WTC11 (cell line): Measurements from ENCODE around the gene ST8SIA6. TPM values are rescaled to one million over a fixed set of nuclear protein-coding genes. Genes with fewer than 3 reads are reported as not detected.
A peak's percentile ranks its signal among the peaks of the same experiment; 100 is the strongest.

Experiments
- ATAC-seq: fragments of 200-7000 bp; cut with Tn5 transposase; 2 replicates; pipeline ENCODE4 v1.10.0; 2021; ENCODE audit warnings: mild to moderate bottlenecking, moderate library complexity
- CTCF ChIA-PET: fragments of 300-600 bp; sonication (Branson Sonifier 250); formaldehyde crosslinking; loops from one replicate; lab custom pipeline; 2021; ENCODE audit warnings: antibody characterized with exemption; lab: Charles Lee
- POLR2A ChIA-PET: fragments of 350-600 bp; sonication (Branson Sonifier 250); formaldehyde crosslinking; loops from one replicate; lab custom pipeline; 2021; ENCODE audit warnings: antibody characterized with exemption; lab: Charles Lee
- DNase-seq: peaks from one replicate; pipeline ENCODE4 v3.0.0; 2021; ENCODE audit warnings: low spot score
- H3K27ac Mint-ChIP-seq: 2 replicates; pipeline ENCODE4 v1.8.0; 2021; ENCODE audit warnings: mixed read lengths
- H3K27me3 Mint-ChIP-seq: 2 replicates; pipeline ENCODE4 v1.8.0; 2021; ENCODE audit warnings: low read depth, mild to moderate bottlenecking, moderate library complexity, mixed read lengths
- H3K36me3 Mint-ChIP-seq: 2 replicates; pipeline ENCODE4 v1.8.0; 2021; ENCODE audit warnings: mixed read lengths
- H3K4me1 Mint-ChIP-seq: 2 replicates; pipeline ENCODE4 v1.8.0; 2022; ENCODE audit warnings: mixed read lengths
- H3K4me3 Mint-ChIP-seq: 2 replicates; pipeline ENCODE4 v1.8.0; 2021; ENCODE audit warnings: mild to moderate bottlenecking, moderate library complexity, mixed read lengths
- H3K9me3 Mint-ChIP-seq: 2 replicates; pipeline ENCODE4 v1.8.0; 2021; ENCODE audit warnings: mixed read lengths
- AR ChIP-seq: fragments of 250-450 bp; sonication (Bioruptor Pico); IDR thresholded peaks from 2 replicates; pipeline ENCODE4 v1.9.0; 2021; ENCODE audit warnings: mild to moderate bottlenecking
- CREB1 ChIP-seq: sonication (generic); formaldehyde crosslinking; IDR thresholded peaks from 2 replicates; pipeline ENCODE4 v1.8.0; 2023; ENCODE audit warnings: mild to moderate bottlenecking, missing genetic modification reagents
- ELF4 ChIP-seq: sonication (generic); formaldehyde crosslinking; IDR thresholded peaks from 2 replicates; pipeline ENCODE4 v1.8.1; 2022; ENCODE audit warnings: low read depth, mild to moderate bottlenecking, moderate library complexity, missing genetic modification reagents
- FOXK1 ChIP-seq: sonication (generic); formaldehyde crosslinking; IDR thresholded peaks from 2 replicates; pipeline ENCODE4 v1.8.0; 2022; ENCODE audit warnings: mild to moderate bottlenecking, moderate library complexity, missing genetic modification reagents
- FOXP1 ChIP-seq: sonication (generic); formaldehyde crosslinking; IDR thresholded peaks from 2 replicates; pipeline ENCODE4 v1.8.0; 2022; ENCODE audit warnings: missing genetic modification reagents, mild to moderate bottlenecking, moderate library complexity, borderline replicate concordance
- GABPB1 ChIP-seq: sonication (generic); formaldehyde crosslinking; IDR thresholded peaks from 2 replicates; pipeline ENCODE4 v1.8.1; 2023; ENCODE audit warnings: mild to moderate bottlenecking, missing genetic modification reagents
- KAT7 ChIP-seq: sonication (generic); formaldehyde crosslinking; IDR thresholded peaks from 2 replicates; pipeline ENCODE4 v1.8.1; 2023; ENCODE audit warnings: missing genetic modification reagents, mild to moderate bottlenecking, borderline replicate concordance
- MYBL2 ChIP-seq: sonication (generic); formaldehyde crosslinking; IDR thresholded peaks from 2 replicates; pipeline ENCODE4 v1.8.1; 2023; ENCODE audit warnings: mild to moderate bottlenecking, moderate library complexity, missing genetic modification reagents
- NR1H2 ChIP-seq: sonication (generic); formaldehyde crosslinking; IDR thresholded peaks from 2 replicates; pipeline ENCODE4 v1.9.0; 2021; ENCODE audit warnings: mild to moderate bottlenecking, moderate library complexity, missing genetic modification reagents
- ZNF423 ChIP-seq: fragments of 250-450 bp; sonication (Bioruptor Pico); IDR thresholded peaks from 2 replicates; pipeline ENCODE4 v2.1.2; 2022; ENCODE audit warnings: mild to moderate bottlenecking, moderate library complexity
- total RNA-seq: library from RNA; stranded (reverse); gene quantifications from 3 replicates; pipeline ENCODE4 v1.2.3, GENCODE V29; 2021
- TF ChIP-seq, protein P1 (sequence below): sonication (generic); formaldehyde crosslinking; IDR thresholded peaks from 2 replicates; pipeline ENCODE4 v1.8.1; 2023; ENCODE audit warnings: mild to moderate bottlenecking, missing genetic modification reagents
- TF ChIP-seq, protein P2 (sequence below): sonication (generic); formaldehyde crosslinking; IDR thresholded peaks from 2 replicates; pipeline ENCODE4 v1.8.0; 2023; ENCODE audit warnings: missing genetic modification reagents, mild to moderate bottlenecking, borderline replicate concordance
- TF ChIP-seq, protein P3 (sequence below): sonication (generic); formaldehyde crosslinking; IDR thresholded peaks from 2 replicates; pipeline ENCODE4 v1.8.1; 2023; ENCODE audit warnings: mild to moderate bottlenecking, moderate library complexity, missing genetic modification reagents

ST8SIA6 gene
- total RNA-seq, 1 experiment from 2014 or later, result 3.5 TPM

DNA sequence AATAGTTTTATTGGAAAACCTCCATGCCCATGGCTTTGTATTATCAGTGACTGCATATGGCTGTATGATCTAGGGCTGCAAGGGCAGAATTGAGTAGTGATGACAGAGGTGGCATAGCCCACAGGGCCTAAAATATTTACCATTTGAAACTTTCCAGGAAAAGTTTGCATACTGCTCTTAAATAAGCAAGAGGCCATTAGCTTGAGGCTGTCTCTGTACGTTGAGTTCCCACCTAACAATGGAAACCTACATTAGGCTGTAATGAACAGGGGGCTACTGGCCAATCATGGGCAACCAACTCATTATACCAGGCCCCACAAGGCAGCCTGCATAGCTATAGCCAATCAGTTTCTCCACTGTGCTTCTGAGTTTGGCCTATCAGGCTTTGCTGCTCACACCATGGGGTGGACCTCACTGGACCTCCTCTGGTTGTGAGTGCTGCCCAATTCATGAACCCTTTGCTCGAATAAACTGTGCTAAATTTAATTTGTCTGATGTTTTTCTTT is 673 bp upstream of the ST8SIA6 start (continued):
- TF ChIP-seq CREB1 (CRISPR knock-in tag) (no peak), ELF4 (no peak)

- H3K4me3 Mint-ChIP-seq, result peak overlapping the region; percentile 84
- H3K9me3 Mint-ChIP-seq, result peaks cover 21% of the 10 kb centered on the region
- ChIA-PET CTCF (interaction anchor here (0.5 to 1.3 kb wide), 9 partner anchors 12 to 589 kb away, joined by 3 to 4 read pairs (median 3); no protein-coding TSS in a partner anchor), POLR2A (no interaction called here)
- H3K27me3 Mint-ChIP-seq, result peaks cover 40% of the 10 kb centered on the region
- peaks cover 29% of the 10 kb centered on the region for H3K36me3 Mint-ChIP-seq
- ATAC-seq (peak; percentile 78), DNase-seq (peak; percentile 71)
- TF ChIP-seq, protein P1, sequence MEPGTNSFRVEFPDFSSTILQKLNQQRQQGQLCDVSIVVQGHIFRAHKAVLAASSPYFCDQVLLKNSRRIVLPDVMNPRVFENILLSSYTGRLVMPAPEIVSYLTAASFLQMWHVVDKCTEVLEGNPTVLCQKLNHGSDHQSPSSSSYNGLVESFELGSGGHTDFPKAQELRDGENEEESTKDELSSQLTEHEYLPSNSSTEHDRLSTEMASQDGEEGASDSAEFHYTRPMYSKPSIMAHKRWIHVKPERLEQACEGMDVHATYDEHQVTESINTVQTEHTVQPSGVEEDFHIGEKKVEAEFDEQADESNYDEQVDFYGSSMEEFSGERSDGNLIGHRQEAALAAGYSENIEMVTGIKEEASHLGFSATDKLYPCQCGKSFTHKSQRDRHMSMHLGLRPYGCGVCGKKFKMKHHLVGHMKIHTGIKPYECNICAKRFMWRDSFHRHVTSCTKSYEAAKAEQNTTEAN (CRISPR knock-in tag), result peak; percentile 31; the same call in 1 of the 2 replicates
- TF ChIP-seq ELF4 (no peak), ZNF423 (CRISPR knock-in tag) (peak; percentile 39; the same call in 1 of the 2 replicates), GABPB1 (CRISPR knock-in tag) (no peak), AR (CRISPR knock-in tag) (no peak), NR1H2 (CRISPR knock-in tag) (no peak), MYBL2 (CRISPR knock-in tag) (0 out of 2 replicates have a peak, but pooled peaks have one; percentile 13), KAT7 (CRISPR knock-in tag) (peak; percentile 89; the same call in 1 of the 2 replicates), FOXK1 (0 out of 2 replicates have a peak, but pooled peaks have one; percentile 23), FOXP1 (CRISPR knock-in tag) (no peak)
- TF ChIP-seq, protein P2, sequence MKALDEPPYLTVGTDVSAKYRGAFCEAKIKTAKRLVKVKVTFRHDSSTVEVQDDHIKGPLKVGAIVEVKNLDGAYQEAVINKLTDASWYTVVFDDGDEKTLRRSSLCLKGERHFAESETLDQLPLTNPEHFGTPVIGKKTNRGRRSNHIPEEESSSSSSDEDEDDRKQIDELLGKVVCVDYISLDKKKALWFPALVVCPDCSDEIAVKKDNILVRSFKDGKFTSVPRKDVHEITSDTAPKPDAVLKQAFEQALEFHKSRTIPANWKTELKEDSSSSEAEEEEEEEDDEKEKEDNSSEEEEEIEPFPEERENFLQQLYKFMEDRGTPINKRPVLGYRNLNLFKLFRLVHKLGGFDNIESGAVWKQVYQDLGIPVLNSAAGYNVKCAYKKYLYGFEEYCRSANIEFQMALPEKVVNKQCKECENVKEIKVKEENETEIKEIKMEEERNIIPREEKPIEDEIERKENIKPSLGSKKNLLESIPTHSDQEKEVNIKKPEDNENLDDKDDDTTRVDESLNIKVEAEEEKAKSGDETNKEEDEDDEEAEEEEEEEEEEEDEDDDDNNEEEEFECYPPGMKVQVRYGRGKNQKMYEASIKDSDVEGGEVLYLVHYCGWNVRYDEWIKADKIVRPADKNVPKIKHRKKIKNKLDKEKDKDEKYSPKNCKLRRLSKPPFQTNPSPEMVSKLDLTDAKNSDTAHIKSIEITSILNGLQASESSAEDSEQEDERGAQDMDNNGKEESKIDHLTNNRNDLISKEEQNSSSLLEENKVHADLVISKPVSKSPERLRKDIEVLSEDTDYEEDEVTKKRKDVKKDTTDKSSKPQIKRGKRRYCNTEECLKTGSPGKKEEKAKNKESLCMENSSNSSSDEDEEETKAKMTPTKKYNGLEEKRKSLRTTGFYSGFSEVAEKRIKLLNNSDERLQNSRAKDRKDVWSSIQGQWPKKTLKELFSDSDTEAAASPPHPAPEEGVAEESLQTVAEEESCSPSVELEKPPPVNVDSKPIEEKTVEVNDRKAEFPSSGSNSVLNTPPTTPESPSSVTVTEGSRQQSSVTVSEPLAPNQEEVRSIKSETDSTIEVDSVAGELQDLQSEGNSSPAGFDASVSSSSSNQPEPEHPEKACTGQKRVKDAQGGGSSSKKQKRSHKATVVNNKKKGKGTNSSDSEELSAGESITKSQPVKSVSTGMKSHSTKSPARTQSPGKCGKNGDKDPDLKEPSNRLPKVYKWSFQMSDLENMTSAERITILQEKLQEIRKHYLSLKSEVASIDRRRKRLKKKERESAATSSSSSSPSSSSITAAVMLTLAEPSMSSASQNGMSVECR, result 0 out of 2 replicates have a peak, but pooled peaks have one; percentile 28
- TF ChIP-seq, protein P3, sequence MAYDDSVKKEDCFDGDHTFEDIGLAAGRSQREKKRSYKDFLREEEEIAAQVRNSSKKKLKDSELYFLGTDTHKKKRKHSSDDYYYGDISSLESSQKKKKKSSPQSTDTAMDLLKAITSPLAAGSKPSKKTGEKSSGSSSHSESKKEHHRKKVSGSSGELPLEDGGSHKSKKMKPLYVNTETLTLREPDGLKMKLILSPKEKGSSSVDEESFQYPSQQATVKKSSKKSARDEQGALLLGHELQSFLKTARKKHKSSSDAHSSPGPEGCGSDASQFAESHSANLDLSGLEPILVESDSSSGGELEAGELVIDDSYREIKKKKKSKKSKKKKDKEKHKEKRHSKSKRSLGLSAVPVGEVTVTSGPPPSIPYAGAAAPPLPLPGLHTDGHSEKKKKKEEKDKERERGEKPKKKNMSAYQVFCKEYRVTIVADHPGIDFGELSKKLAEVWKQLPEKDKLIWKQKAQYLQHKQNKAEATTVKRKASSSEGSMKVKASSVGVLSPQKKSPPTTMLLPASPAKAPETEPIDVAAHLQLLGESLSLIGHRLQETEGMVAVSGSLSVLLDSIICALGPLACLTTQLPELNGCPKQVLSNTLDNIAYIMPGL, result peak; percentile 86; the same call in 1 of the 2 replicates
- peaks cover 38% of the 10 kb centered on the region for H3K4me1 Mint-ChIP-seq
- H3K27ac Mint-ChIP-seq, result no peak overlapping the region
Observed at GRCh38 chr10:17453373-17454091, 863 bp downstream of the ST8SIA6 start.
